ENCODE measurements around the gene ANKRD44.
A peak's percentile ranks its signal among the peaks of the same experiment; 100 is the strongest.

The ANKRD44 gene

DNA sequence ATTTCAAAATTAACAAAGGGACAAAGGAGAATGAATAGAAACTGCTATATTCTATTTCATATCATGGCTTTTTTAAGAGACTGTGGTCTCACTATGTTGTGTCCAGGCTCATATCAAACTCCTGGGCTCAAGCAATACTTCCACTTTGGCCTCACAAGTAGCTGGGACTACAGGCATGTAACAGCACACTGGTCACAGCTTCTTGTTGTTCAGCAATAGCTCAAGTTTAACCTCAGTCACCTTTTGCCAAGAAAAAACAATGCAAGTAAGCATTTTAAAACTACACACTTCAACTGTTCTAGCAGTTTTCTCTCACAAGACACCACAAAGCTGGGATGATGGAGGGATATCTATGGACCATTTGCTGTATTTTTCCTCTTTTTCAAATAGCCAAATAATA lies 77.1 kb downstream of the ANKRD44 start:
- DNase-seq (no peak), ATAC-seq (no peak)
- Mint-ChIP-seq H3K9me3 (no peaks in the 10 kb centered on the region), H3K27ac (peak overlapping the region in 1 of 2 donors; percentile 60), H3K27me3 (no peaks in the 10 kb centered on the region), H3K4me3 (peak overlapping the region in 1 of 2 donors; percentile 56), H3K4me1 (peaks cover 100% of the 10 kb centered on the region)

DNA sequence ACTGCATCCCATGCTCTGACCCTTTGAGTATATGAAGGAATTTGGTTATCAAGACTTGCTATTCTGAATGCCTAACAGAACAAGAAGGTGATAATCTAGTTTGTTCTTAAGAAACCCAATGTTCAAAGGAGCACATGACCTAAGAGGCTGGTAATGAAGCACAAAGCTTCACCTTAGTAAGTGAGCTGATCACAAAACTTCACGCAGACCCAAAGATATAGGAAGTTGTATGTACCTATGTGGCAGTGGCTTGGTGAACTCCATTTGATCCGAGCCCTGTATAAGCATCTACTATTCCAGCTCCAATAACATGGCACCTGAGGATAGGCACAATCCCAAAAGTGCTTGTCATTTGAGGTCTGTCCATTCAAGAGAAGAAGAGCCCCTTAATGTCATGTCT lies 78.6 kb downstream of the ANKRD44 start:
- Mint-ChIP-seq H3K27ac (peak overlapping the region in 1 of 2 donors; percentile 49), H3K4me3 (peak overlapping the region; percentile 12 to 39), H3K27me3 (no peaks in the 10 kb centered on the region), H3K4me1 (peaks cover 100% of the 10 kb centered on the region), H3K9me3 (no peaks in the 10 kb centered on the region)
- DNase-seq (no peak), ATAC-seq (no peak)

DNA sequence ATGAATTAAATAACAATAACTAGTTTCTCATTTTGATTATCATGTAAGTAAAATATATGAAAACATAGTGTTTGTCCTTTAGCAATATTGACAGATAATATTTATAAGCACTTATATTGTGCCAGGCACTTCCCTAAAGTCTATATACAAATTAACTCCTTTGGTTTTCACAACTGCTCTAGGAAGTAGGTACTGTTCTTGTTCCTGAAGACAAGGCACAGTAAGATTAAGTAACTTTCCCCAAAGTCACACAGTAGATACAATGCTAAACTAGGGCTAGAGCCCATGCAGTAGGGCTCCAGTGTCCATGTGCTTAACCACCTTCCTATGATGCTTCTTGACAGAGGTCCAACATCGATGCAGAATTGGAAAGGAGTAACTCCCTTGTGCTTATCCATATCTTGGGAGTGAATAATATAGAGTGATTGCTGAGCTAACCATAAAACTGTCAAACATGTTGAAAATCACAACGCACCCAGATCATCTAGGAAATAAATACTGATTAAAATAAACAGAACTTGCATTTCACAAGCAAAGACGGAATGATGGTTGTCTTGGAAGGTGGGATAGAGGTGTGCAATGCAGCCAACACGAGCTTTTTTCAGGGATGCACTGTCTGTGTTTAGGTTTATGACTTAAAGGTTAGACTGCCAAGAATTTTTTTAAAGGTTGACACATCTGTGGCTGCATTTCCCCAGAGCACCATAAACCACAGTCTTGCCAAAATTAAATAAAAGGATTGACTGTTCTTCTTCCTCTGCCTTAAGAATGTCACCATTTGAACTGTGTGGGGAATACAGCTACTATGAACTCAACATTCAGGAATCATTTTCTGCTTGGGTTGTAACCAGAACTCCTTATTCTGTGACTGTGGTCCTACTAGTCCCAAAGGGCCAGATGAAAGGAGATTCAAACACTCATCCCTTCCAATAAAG lies 80.8 kb downstream of the ANKRD44 start:
- Mint-ChIP-seq H3K4me1 (peaks cover 100% of the 10 kb centered on the region), H3K27me3 (no peaks in the 10 kb centered on the region), H3K4me3 (peak overlapping the region in 1 of 2 donors; percentile 11), H3K9me3 (no peaks in the 10 kb centered on the region), H3K27ac (no peak overlapping the region)
- DNase-seq (no peak), ATAC-seq (peak; percentile 39)

DNA sequence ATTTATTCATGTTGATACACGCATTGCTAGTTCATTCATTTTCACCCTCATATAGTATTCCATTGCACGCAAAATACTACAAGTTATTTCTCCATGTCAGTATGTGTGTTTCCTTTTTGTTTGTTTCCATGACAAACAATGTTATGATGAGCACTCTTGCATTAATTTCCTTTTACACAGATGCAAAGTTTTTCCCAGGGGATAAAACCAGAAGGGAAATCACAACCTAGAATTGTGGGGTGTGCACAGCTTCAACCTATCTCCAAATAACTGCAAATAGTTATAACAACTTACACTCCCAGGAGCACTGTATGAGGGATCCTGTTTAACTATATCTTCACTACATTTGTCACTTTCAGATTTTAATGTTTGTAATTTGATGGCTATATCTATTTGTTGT lies 87.1 kb downstream of the ANKRD44 start:
- no peaks in the 10 kb centered on the region for H3K9me3 Mint-ChIP-seq
- no peak overlapping the region for H3K27ac Mint-ChIP-seq
- peaks cover 93% of the 10 kb centered on the region for H3K4me1 Mint-ChIP-seq
- DNase-seq (no peak), ATAC-seq (no peak)
- no peaks in the 10 kb centered on the region for H3K27me3 Mint-ChIP-seq
- no peak overlapping the region for H3K4me3 Mint-ChIP-seq

DNA sequence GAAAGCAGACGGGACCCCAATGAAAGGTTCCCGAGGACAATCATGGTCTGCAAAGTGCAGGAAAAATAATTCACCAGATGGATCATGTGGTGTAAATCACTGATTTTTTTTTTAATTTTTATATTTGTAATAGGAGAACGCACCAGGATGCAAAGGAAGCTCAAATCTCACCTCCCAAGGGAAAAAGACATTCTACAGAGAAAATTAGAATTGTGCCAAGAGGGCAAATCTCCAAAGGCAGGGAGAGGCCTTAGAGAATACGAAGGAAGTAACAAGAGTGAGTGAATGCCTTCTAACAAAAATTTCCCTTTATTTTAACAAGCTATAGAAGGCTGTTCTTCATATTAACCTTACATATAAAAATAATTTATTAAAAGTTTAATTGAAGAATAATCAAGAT lies 90.9 kb downstream of the ANKRD44 start:
- H3K4me3 Mint-ChIP-seq: no peak overlapping the region
- H3K27ac Mint-ChIP-seq: peak overlapping the region in 1 of 2 donors; percentile 59
- ATAC-seq (no peak), DNase-seq (no peak)
- no peaks in the 10 kb centered on the region for H3K9me3 Mint-ChIP-seq
- peaks cover 93% of the 10 kb centered on the region for H3K4me1 Mint-ChIP-seq
- no peaks in the 10 kb centered on the region for H3K27me3 Mint-ChIP-seq

DNA sequence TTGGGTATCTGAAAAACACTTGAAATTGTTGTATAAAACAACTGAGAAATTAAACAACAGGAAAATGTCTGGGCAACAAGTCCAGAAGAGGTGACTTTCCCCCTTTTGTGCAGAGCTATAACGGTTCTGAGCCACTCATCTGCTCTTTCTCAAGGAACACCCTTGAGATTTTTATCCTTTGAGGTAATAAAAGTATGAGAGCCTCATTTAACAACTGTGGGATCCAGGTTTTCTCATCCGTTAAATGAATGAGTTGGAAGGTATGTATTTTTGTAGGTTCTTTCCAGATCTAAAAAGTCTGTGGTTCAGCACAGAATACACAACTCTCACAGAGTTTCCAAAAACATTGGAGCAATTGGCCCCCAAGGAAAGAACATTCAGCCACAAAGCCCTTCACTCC lies 93.0 kb downstream of the ANKRD44 start:
- Mint-ChIP-seq H3K27ac (peak overlapping the region in 1 of 2 donors; percentile 95), H3K4me1 (peaks cover 93% of the 10 kb centered on the region), H3K27me3 (no peaks in the 10 kb centered on the region), H3K9me3 (no peaks in the 10 kb centered on the region), H3K4me3 (peak overlapping the region in 1 of 2 donors; percentile 77)
- ATAC-seq: no peak
- no peak for DNase-seq

DNA sequence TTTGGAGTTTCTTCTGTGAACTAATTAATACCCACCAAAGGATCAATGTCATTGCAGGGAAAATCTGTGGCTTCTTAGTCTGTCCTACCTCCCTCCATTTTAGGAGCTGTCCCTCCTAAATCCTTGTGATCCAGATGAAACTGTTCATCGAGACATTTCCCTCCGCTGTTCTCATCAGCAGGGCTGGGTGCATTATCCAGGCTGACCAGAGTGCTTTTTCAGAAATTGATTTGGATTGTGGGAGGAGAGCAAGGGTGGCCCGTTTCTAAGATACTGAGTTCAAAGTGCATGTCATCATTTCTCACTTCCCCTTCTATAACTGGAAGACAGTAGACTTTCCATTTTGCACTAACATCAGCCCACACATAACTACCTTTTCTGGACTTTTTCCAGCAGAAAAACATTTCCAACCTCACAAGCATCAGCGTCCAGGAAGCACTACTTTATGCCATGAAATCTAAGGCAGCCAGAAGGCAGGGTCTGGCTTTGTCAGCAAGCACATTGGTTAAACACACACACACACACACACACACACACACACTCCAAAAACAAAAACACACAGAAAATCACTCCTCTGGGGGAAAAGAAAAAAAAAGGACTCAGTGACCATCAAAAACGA lies 94.1 kb downstream of the ANKRD44 start:
- Mint-ChIP-seq H3K4me1 (peaks cover 93% of the 10 kb centered on the region), H3K4me3 (peak overlapping the region; percentile 71 to 77), H3K9me3 (no peaks in the 10 kb centered on the region), H3K27ac (peak overlapping the region; percentile 89 to 95), H3K27me3 (no peaks in the 10 kb centered on the region)
- ATAC-seq (peak; percentile 53), DNase-seq (no peak)

DNA sequence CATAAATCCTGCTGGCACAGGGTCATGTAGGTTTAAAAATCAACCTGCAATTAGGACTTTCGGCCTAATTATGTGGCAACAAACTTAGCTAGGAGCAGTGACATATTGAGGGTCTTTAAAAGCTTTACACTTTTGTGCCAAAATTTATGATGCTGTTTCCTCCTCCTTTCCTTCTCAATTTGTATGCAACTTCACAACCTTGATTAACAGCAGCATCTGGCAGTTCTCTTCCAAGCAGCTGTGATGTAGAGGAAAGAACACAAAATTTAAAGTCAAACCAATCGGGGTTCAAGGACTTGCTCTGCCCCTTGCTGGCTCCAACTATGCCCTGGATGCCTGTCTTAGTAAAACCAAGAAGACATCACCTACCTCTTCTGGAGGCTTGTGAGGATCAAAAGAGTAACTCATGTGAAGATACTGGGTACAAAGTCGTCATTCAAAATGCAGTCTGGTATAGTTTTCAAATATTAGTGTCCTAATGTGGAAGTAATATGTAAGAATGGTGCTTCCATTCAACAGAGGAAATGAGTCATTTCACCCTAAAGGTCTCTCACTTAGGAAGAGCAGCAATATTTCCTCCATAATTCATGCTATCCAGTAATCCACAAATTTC lies 94.7 kb downstream of the ANKRD44 start:
- Mint-ChIP-seq H3K27me3 (no peaks in the 10 kb centered on the region), H3K9me3 (no peaks in the 10 kb centered on the region), H3K27ac (peak overlapping the region; percentile 38 to 95), H3K4me1 (peaks cover 95% of the 10 kb centered on the region), H3K4me3 (peak overlapping the region; percentile 71 to 77)
- ATAC-seq: peak; percentile 58
- no peak for DNase-seq

DNA sequence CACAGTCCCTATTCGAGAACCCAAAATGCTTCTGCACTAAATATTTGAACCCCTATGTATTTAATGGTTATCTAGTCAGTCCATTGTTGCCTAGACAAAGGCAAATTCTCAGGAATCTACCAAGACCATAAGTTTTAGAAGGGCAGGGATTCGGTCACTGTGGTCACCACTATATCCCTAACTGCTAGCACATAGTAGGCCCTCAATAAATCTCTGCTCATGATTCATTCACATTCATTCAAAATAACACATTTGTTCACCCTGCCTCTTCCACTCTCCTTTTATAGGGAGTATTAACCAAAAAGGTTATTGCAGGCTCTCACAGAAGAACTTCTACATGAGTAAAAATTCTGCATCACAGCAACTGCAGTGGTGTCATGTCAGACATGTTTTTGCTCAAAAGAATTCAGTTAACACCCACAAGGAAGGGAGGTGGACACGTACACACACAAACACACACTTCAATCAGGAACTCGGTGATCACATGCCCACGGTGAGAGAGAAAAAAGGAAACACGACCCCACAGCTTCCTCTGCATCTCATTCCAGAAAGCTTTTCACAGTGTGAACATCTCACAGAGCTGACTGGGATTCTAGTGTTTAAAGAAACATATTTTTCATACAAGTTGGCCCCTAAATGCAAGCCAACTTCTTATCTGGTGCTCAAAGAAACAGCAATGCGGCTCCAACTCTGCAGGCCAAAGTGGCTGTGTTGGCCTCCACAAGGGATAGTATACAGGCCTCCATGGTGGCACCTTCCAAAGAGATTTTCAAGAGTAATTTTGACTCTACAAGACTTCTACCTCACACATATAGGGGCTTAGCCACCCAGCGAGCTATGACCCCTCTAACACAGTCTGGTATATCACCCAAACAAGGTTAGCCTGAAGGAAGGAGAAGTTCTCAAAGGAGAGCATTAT lies 98.0 kb downstream of the ANKRD44 start:
- H3K4me1 Mint-ChIP-seq: peaks cover 99% of the 10 kb centered on the region
- H3K27ac Mint-ChIP-seq: peak overlapping the region; percentile 62 to 85
- DNase-seq: no peak
- no peaks in the 10 kb centered on the region for H3K9me3 Mint-ChIP-seq
- peak overlapping the region; percentile 71 to 75 for H3K4me3 Mint-ChIP-seq
- ATAC-seq: no peak
- H3K27me3 Mint-ChIP-seq: no peaks in the 10 kb centered on the region

DNA sequence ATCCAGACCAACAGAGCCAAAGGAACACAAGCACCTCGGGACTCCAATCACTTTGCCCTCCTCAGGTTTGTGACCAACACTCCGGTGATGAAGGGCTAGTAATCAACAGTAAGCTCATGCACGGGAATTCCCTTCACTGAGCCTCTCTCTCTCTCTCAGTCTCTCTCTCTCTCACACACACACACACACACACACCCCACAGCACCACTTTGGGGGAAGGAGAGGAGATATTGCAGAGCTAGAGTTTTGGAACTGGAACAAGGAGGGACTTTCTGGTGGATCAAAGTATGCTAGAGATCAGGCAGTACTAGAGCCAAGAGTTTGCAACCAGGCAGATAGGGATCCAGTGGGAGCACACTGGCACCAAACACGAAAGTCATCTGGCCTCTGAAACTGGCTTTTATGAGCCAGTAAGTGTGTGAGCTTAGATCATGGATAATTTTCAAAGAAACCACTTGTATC lies 98.7 kb downstream of the ANKRD44 start:
- ATAC-seq (peak; percentile 74), DNase-seq (peak in 1 of 2 donors; percentile 65)
- Mint-ChIP-seq H3K4me1 (peaks cover 99% of the 10 kb centered on the region), H3K27me3 (no peaks in the 10 kb centered on the region), H3K4me3 (peak overlapping the region; percentile 75 to 79), H3K27ac (peak overlapping the region; percentile 88 to 96), H3K9me3 (no peaks in the 10 kb centered on the region)

DNA sequence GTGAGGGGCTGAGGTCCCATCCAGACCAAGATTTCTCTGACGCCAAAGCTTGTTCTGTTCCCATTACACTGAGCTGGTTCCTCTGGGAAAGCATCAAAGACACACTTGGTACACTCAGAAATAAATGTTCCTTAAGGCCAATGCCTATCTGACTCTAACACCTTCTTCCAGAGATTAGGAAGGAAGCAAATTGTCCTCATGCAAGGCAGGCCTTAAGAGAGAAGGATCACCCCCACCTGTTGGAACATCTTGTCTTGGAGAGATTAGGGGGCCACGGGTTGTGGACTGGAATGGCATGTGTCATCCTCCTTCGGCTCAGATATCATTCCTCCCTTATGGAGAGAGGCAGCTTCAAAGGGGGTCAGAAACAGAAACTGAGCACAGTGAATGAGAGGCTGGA lies 100.2 kb downstream of the ANKRD44 start:
- no peak for DNase-seq
- Mint-ChIP-seq H3K4me3 (peak overlapping the region; percentile 75 to 79), H3K4me1 (peaks cover 99% of the 10 kb centered on the region), H3K27me3 (no peaks in the 10 kb centered on the region), H3K9me3 (no peaks in the 10 kb centered on the region), H3K27ac (peak overlapping the region; percentile 29 to 49)
- no peak for ATAC-seq

DNA sequence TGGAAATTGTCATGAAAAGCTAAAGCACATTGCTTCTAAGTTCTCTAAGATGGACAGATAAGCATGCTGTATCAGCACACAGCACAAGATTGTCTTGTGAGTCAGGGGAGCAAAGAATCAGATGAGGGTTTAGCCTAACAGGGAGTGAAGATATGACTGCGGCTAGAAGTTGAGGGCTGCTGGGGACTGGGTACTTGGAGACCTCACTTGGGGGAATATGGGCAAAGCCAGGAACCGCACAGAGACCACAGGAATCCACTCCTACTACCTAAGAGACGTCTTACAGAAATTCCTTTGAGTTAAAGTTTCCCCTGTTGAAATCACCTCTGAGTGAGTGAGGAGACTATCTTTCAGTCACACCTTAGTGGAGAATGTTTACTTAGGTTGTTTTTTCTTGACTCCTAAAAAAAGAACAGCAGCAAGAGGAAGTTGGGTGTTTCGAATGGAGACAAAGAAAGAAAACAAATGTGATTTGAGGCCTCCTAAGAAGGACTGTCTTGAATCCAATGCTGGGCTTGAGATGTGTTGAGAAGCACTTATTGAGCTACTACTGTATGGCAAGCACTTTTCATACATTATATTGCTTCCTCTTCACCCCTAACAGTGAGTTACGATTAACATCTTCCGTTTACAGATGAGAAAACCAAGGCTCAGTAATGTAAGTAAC lies 100.7 kb downstream of the ANKRD44 start:
- DNase-seq: peak in 1 of 2 donors; percentile 70
- ATAC-seq: peak; percentile 65

DNA sequence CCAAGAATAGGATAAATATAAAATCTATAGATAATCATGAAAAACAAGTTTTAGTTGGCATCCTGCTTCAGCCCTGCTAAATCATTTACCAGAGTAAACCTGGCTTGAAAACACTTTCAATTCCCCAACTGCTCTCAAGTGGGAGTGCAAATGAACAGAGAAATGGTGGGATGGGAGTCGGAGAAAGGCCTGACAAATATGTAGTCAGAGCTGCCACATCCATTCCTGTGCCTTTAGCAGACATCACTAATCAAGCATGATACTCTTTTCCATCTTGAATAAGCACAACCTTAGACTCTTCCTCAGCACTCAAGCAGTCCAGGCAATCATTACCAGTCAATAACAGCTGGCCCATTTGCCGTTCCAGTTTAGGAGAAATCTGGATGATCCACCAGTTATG lies 101.3 kb downstream of the ANKRD44 start:
- Mint-ChIP-seq H3K4me3 (peak overlapping the region; percentile 75 to 79), H3K27me3 (no peaks in the 10 kb centered on the region), H3K4me1 (peaks cover 99% of the 10 kb centered on the region), H3K9me3 (no peaks in the 10 kb centered on the region), H3K27ac (peak overlapping the region in 1 of 2 donors; percentile 49)
- ATAC-seq: no peak
- DNase-seq: no peak

More for the DNA sequence above, 100.7 kb downstream of the ANKRD44 start:
- no peaks in the 10 kb centered on the region for H3K9me3 Mint-ChIP-seq
- peak overlapping the region; percentile 49 to 92 for H3K27ac Mint-ChIP-seq
- H3K4me3 Mint-ChIP-seq: peak overlapping the region; percentile 75 to 79
- H3K27me3 Mint-ChIP-seq: no peaks in the 10 kb centered on the region
- peaks cover 99% of the 10 kb centered on the region for H3K4me1 Mint-ChIP-seq

DNA sequence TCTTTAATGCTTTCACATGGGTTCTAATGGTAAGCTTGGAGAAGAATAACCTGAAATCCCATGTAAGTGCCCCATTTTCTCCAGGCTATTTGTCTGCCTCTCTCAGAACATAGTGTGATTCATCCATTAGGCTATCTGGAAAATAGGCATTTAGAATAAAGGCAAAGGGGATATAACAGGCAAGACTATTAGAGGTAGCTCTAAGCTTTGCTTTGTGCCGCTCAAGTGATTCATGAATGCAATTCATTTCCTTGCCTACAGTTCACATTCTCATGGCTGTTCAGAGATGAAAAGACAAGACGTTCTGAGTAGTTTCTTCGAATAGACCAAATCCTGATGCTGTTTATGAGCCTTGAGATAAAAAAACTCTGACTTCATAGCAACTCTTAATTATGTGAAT lies 101.7 kb downstream of the ANKRD44 start:
- Mint-ChIP-seq H3K4me1 (peaks cover 98% of the 10 kb centered on the region), H3K27ac (peak overlapping the region in 1 of 2 donors; percentile 49), H3K27me3 (no peaks in the 10 kb centered on the region), H3K4me3 (peak overlapping the region; percentile 27 to 75), H3K9me3 (no peaks in the 10 kb centered on the region)
- DNase-seq (no peak), ATAC-seq (no peak)
